Activated CD8-positive, alpha-beta memory T cell treated with anti-CD3 and anti-CD28 coated beads, Interleukin-2, amount 50 U/mL, for 24 hours (primary cell): ENCODE measurements around the gene TACC2.

Source experiments
- DNase-seq: peaks from one replicate; pipeline ENCODE4 v3.0.0-alpha.2; 2020; ENCODE audit errors: extremely low read depth

TACC2 gene

DNA sequence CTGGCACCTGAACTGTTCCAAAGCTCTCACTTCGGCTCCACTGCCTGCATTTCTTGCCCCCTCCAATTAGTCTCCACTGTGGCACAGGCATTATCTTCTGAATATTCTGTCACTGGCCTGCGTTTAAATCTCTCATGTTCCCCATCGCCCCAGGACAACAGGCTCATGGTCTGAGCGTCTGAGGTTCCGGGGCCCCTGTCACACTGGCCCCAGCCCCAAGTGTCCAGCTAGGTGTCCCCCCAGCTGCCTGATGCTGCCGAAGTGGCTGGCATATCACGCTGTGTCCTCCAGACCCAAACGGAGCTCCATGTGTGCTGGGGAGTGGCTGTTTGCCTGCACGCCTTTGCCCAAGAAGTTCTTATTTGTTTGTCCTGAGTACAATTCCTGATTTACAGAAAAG, 135.4 kb downstream of the TACC2 start:
- DNase-seq = no peak

- DNase-seq = no peak
These were observed 135.8 kb downstream of the TACC2 start for GRCh38 chr10:122124808-122125207.

GRCh38 chr10:122126763-122127659, 138.0 kb downstream of the TACC2 start:
- DNase-seq = no peak

DNA sequence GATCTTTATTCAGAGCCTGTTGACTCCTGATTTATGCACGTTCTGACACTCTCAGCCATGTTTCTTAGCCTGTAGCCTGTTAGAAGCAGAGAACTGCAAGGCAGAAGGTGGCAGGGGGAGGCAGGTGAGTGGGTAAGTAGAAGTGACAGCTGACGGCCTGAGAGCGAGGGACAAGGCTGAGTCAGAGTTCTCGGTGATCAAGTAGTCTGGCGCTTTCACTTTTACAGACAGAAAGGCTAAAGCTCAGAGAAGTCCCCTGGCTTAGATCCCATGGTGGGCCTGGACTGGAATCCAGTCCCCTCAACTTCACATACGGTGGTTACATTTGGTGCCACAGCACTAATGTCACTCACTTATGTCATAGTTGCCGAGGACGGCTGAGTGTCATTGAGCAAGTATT, 139.0 kb downstream of the TACC2 start:
- no peak for DNase-seq

DNA sequence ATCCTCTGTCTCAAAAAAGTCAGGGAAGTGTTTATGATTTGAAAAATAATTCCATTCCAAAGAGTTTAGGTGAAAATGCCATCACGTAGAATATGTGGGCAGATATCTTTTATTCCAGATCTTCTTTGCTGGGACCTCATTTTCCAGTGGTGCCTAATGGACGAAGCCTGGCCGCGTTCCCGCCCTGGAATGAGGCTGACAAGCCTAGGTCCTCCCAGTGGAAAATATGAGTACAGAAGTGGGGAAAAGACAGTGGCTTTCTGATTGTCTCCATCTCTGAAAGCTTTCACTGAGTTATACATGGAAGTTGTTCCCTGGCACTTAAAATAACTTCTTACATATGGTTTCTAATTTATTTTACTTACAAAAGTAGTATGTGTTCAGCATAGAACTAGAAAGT, 139.4 kb downstream of the TACC2 start:
- no peak for DNase-seq

DNA sequence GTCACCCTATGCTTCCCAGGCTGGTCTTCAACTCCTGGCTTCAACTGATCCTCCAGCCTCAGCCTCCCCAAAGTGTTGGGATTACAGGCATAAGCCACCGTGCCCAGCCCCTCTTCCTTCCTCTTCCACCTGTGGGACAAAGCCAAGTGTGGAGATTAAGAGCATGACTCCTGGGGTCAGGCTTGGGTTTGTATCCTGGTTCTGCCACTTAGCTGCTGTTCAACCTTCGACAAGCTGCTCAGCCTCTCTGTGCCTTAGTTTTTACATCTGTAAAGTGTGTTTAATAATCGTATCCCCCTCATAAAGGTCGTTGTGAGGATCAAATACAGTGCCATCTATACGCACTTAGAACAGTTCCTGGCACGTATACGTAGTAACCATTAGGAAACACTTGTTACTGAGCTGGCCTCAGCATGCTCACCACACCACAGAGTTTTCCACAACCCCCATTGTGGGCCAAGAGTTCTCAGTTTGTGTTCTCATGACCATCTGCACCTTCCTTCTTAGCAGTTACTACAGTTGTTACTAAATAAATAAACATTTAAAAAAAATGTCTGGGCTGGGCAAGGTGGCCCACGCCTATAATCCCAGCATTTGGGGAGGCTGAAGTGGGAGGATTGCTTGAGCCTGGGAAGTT, 141.6 kb downstream of the TACC2 start:
- no peak for DNase-seq

- no peak for DNase-seq
These were observed 143.4 kb downstream of the TACC2 start for GRCh38 chr10:122132331-122132755.

GRCh38 chr10:122132882-122133565, 144.1 kb downstream of the TACC2 start:
- DNase-seq = no peak

- no peak for DNase-seq
These were observed 146.5 kb downstream of the TACC2 start for GRCh38 chr10:122135251-122136025.

- DNase-seq = no peak
These were observed 150.1 kb downstream of the TACC2 start for GRCh38 chr10:122138831-122139625.

- no peak for DNase-seq
These were observed 150.7 kb downstream of the TACC2 start for GRCh38 chr10:122139627-122140170.

- no peak for DNase-seq
These were observed 151.5 kb downstream of the TACC2 start for GRCh38 chr10:122140461-122140902.

DNA sequence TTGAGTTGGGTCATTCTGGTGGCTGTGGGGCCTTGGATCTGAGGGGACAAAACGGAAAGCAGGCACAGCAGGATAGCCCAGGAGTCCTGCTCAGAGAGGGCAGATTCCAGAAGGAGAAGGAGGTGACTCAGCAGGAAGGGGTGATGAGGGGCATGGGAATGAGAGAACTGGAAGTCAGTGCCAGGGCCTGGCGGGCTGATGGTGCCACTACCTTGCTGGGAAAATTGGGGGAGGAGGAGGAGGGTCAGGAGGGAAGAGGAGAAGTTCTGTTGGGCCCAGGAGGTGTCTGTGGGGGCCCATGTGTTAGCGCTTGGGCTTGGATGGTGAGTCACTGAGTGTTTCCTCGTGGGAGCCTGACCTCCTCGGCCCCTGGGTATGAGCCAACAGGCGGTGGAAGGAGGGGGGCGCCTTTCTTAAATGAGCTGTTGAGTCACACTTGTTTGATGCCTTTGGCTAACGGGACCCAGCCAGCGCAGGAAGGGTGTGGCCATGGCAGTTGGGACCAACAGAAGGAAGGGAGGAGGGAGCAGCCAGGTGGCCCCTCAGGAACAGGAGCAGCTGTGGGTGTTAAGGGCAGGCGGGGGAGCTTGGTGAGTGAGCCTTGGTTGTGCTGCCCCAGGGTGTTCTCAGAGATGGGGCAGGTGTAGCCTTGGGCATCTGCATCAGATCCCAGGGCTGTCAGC, 152.1 kb downstream of the TACC2 start:
- no peak for DNase-seq

DNA sequence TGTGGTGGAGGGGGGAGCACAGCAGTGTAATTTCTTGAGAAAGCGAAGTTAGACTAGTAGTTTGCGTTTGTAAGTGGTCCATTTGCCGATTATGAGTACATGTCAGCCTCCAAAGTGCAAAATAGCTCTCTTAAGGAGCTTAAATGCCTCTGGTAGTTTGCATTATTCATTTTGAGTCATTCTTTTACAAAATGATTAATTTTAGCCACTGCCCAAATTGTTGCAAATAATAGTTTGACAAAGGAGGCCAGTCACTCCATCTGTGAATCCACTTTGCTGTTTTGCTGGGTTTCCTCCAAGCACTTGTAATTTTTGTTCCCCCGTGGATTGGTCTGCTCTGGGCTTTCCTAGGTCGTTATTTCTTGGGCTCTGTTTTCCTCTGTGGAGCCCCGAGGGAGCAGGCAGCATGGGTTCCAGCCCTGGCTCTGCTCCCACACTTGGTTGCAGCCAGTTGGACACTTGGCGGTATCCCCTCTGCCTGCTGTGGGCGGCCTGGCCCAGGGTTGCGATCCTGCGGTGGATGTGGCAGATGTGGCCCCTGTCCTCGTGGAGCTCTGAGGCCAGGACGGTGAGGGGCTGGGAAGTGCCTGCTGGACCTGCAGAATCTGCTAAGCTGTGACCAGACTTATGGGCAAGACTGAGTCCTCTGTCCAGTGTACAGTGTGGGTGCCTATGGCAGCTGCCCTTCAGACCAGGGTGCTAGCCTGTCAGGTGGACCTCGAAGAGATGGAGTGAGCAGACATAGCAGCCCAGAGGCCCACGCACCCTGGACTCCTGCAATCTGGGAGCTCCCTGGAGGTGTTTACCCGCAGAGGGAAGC, 153.1 kb downstream of the TACC2 start:
- no peak for DNase-seq

GRCh38 chr10:122142641-122143237, 153.8 kb downstream of the TACC2 start:
- DNase-seq = no peak

DNA sequence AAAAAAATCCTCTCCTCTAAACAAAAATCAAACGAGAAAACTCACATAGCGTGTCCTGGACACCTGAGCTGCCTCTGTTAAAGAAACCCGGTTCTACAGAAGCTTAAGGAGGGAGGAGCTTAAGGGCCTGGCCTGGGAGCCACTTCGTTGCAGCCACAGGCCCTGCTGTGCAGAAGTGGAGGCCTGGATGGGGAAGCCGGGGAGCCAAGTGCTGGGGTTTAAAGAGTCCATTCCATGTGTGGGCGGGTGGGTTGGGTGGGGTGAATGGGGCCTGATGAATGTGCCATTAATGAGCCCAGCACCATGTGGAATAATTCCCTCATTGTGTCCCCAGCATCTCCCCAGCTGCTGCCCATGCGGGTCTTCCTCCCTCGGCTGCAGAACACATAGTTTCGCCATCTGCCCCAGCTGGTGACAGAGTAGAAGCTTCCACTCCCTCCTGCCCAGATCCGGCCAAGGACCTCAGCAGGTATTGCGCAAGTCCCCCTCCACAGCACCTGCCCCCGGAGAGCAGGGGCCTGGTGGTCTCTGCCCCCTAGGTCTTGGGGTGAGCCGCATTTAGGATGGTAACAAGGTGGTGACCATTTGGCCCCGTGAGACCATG, 154.4 kb downstream of the TACC2 start:
- no peak for DNase-seq

DNA sequence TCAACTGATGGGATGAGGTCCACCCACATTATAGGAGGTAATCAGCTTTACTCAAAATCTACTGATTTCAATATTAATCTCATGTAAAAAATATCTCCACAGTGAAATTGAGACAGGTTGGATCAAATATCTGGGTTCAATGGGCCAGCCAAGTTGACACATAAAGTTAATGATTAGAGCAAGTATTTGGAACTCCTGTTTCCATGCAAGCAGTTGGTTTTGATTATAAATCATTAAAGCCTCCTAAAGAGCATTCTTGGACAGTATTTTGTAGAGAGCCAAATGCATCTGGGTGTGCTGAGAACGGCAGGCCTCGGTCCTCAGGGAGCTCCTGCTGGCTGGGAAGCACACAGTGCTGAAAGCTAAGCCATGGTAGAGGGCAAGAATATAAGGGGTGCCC, 155.2 kb downstream of the TACC2 start:
- no peak for DNase-seq

DNA sequence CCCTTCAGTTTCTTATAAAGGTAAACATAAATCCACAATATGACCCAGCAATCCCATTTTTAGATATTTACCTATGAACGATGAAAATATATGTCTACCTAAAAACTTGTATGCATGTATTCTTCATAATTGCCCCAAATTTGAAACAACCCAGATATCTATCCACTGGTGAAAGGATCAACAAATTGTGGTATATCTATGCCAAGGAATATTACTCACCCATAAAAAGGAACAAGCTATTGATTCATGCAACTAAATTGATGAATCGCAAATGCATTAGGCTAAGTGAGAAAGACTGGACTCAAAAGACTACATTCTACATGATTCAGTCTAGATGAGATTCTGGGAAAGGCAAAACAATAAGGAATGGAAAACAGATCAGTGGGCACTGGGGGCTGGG, 156.2 kb downstream of the TACC2 start:
- DNase-seq = no peak
